Nephron progenitor cell (in vitro differentiated cells): ENCODE measurements around the gene COA8.

Experiments
- DNase-seq: peaks from one replicate; pipeline ENCODE4 v3.0.0; 2021
- H3K27ac Mint-ChIP-seq: 2 replicates; pipeline ENCODE4 v1.8.0; 2021; ENCODE audit warnings: mild to moderate bottlenecking, moderate library complexity, mixed read lengths
- H3K27me3 Mint-ChIP-seq: 2 replicates; pipeline ENCODE4 v1.8.0; 2021; ENCODE audit warnings: mild to moderate bottlenecking, low read depth, mixed read lengths; ENCODE audit not compliant: poor library complexity
- H3K36me3 Mint-ChIP-seq: 2 replicates; pipeline ENCODE4 v1.8.0; 2021; ENCODE audit warnings: low read depth, mixed read lengths
- H3K4me1 Mint-ChIP-seq: 2 replicates; pipeline ENCODE4 v1.8.0; 2021; ENCODE audit warnings: mixed read lengths
- H3K4me3 Mint-ChIP-seq: 2 replicates; pipeline ENCODE4 v1.8.0; 2021; ENCODE audit warnings: mild to moderate bottlenecking, moderate library complexity, mixed read lengths
- H3K9me3 Mint-ChIP-seq: 2 replicates; pipeline ENCODE4 v1.8.0; 2021; ENCODE audit warnings: mild to moderate bottlenecking, moderate library complexity, mixed read lengths
- CTCF ChIP-seq: fragments of 200-600 bp; sonication (generic); IDR thresholded peaks from 2 replicates; pipeline ENCODE4 v1.5.0; 2021; ENCODE audit warnings: antibody characterized with exemption

Gene COA8

GRCh38 chr14:103533137-103533998 is 29.4 kb upstream of the COA8 start:
- TF ChIP-seq CTCF: no peak
- H3K36me3 Mint-ChIP-seq: no peaks in the 10 kb centered on the region
- no peak overlapping the region for H3K4me3 Mint-ChIP-seq
- H3K4me1 Mint-ChIP-seq: peaks cover 19% of the 10 kb centered on the region
- DNase-seq: no peak
- no peaks in the 10 kb centered on the region for H3K27me3 Mint-ChIP-seq
- H3K27ac Mint-ChIP-seq: no peak overlapping the region
- no peaks in the 10 kb centered on the region for H3K9me3 Mint-ChIP-seq

GRCh38 chr14:103533999-103534575 is 28.7 kb upstream of the COA8 start:
- TF ChIP-seq CTCF: no peak
- Mint-ChIP-seq H3K36me3 (no peaks in the 10 kb centered on the region), H3K4me1 (peaks cover 13% of the 10 kb centered on the region)

GRCh38 chr14:103534576-103535061 is 28.1 kb upstream of the COA8 start:
- Mint-ChIP-seq H3K9me3 (no peaks in the 10 kb centered on the region), H3K4me1 (peaks cover 10% of the 10 kb centered on the region), H3K27me3 (no peaks in the 10 kb centered on the region), H3K27ac (no peak overlapping the region), H3K36me3 (no peaks in the 10 kb centered on the region), H3K4me3 (no peak overlapping the region)
- no peak for DNase-seq
- no peak for TF ChIP-seq CTCF

More at GRCh38 chr14:103533999-103534575, 28.7 kb upstream of the COA8 start:
- Mint-ChIP-seq H3K27me3 (no peaks in the 10 kb centered on the region), H3K4me3 (no peak overlapping the region), H3K9me3 (no peaks in the 10 kb centered on the region), H3K27ac (no peak overlapping the region)
- no peak for DNase-seq

- Mint-ChIP-seq H3K9me3 (no peaks in the 10 kb centered on the region), H3K4me3 (no peak overlapping the region), H3K36me3 (no peaks in the 10 kb centered on the region), H3K27me3 (no peaks in the 10 kb centered on the region), H3K4me1 (peaks cover 4% of the 10 kb centered on the region), H3K27ac (no peak overlapping the region)
- no peak for DNase-seq
- no peak for TF ChIP-seq CTCF
Measured at GRCh38 chr14:103535081-103535890, 27.5 kb upstream of the COA8 start.

GRCh38 chr14:103535891-103536565 is 26.7 kb upstream of the COA8 start:
- DNase-seq: no peak
- Mint-ChIP-seq H3K36me3 (no peaks in the 10 kb centered on the region), H3K27ac (no peak overlapping the region), H3K27me3 (no peaks in the 10 kb centered on the region), H3K4me3 (no peak overlapping the region), H3K9me3 (no peaks in the 10 kb centered on the region), H3K4me1 (peaks cover 6% of the 10 kb centered on the region)
- no peak for TF ChIP-seq CTCF
